NCI-H748 (cell line): ENCODE results near the gene TAF6.

Experiments
- DNase-seq: peaks from one replicate; lab custom pipeline; 2025; ENCODE audit not compliant: unreplicated experiment; lab: John Stamatoyannopoulos, UW

TAF6 gene

DNA sequence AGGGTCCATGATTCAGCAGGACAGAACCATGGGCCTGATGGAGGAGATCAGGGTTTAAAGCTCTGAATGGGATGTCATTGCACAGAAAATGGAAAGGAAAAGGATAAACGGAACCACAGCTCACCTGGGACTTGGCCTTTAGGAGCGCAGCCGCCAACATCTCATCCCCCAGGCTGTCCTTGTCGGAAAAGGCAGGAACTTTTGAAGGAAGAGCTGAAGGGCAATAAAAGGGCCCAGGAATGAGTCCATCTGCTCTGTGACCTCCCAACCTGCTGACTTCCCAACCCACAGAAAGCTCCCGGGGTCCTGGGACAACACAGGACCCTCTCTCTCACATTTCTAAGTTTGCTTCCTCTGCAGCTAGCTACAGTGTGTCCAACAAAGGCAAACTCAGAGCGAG is 43.7 kb downstream of the TAF6 start:
- no peak for DNase-seq

DNA sequence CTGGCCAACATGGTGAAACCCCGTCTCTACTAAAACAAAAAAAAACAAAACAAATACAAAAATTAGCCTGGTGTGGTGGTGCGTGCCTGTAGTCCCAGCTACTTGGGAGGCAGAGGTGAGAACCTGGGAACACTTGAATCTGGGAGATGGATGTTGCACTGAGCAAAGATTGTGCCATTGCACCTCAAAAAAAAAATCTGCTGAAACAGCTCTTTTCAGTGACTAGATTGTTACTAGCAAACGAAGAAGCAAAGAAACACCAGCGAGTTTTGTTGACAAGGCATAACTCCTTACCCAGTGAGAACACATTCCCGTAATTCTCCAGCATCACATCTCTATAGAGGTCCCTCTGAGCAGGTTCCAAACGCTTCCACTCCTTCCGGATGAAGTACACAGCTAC is 44.3 kb downstream of the TAF6 start:
- DNase-seq: no peak

DNA sequence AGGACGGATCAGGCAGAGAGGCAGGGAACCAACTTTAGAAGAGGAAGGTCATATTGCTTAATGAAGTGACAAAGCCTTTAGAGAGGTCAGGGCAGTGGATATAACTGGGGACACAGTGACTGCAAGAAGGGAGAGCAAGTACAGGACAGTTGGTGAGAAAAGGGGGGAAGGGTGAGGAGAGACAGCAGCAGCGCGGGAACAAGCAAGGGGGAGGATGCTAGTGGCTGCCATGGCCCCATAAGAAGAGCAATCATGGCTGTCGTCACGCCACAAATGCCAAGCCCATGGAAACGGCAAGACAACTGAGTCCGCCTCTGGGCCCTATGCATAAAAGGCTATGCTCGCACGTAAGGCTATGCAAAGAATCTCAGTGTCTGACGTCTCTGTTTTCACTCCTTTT is 46.7 kb downstream of the TAF6 start:
- no peak for DNase-seq

DNA sequence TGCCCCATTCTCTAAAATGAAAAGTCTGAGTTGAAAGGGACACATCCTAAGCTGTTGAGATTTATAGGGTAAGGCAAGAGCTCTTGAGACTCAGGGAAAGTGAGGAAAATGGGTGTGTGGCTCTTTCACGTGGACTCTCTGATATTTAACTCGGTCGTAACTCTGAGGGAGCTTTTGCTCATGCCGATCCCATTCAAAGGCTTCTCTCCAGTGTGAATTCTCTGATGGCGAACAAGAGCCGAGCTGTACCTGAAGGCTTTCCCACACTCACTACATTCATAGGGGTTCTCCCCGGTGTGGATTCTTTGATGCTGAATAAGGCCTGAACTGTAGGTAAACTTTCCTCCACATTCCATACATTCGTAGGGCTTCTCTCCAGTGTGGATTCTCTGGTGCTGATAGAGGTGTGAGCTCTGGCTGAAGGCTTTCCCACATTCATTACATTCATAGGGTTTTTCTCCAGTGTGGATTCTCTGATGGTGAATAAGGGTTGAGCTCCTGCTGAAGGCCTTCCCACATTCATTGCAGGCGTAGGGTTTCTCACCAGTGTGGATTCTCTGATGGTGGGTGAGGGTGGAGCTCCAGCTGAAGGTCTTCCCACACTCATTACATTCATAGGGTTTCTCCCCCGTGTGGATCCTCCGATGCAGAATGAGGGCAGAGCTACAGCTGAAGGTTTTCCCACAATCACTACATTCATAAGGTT is 48.0 kb downstream of the TAF6 start:
- no peak for DNase-seq

DNA sequence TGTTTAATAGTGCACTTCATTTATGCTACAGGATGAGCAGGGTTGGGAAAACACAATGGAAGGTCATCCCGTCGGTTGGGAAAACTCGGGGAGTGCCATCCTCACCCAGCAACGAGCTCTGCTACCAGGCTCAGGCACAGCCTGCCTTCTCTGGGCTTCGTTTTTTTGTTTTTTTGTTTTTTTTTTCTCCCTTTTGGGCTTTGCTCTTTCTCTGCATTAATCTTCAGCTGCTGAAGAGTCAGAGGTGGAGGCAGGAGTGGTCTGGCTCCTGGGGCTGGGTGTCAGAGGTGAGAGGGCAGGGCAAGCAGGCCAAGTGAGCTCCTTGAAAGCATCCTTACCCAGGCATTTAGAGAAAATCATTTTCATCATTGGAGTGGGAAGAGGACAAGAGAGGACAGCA is 49.2 kb downstream of the TAF6 start:
- no peak for DNase-seq

DNA sequence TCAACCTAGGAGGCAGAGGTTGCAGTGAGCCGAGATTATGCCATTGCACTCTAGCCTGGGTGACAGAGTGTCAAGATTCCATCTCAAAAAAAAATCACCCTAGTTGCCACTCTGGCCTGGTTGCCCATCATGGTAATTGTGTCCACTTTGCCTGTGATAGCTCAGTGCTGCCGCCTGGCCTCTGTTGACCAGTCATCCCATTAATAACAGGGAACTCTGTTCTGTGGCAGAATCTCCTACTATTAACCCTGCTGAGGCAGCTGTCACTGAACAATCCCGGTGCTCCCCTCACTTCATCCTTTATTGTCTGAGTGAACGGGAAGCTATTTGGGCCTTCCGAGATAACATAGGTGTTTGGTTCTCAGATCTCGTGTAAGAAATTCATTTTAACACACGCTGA is 52.2 kb downstream of the TAF6 start:
- no peak for DNase-seq

DNA sequence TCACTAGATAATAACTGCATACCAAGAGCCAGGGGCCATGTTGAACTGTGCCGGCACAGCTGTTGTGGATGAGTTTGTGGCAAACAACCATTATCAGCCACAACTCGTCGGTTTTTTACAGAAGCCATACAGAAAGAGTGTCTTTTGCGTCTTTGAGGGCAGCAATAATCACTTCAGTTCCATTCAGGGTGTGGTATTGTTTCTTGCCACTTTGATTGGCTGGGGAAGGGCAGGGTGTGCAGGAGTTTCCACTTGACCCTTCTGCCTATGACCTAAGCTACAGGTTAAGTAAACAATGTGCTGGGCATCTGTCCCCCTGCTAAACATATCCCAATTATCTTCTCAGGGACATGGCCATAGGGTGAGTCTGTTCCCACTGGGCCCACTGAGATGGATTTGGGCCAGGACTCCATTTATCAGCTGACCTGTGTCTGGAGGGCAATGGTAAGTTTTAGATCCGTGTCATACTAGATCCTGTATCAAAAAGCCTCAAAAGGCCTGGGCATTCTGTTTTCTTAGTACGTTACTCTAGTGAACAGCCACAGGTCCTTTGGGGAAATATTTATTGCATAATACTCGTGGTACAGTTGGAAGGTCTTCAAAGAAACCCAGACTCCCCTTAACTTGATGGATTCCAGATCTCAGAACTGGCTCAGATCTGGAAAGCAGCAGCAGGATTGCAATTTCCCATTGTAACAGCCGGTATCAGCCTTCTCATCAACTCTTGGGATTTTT is 53.5 kb downstream of the TAF6 start:
- DNase-seq: no peak

DNA sequence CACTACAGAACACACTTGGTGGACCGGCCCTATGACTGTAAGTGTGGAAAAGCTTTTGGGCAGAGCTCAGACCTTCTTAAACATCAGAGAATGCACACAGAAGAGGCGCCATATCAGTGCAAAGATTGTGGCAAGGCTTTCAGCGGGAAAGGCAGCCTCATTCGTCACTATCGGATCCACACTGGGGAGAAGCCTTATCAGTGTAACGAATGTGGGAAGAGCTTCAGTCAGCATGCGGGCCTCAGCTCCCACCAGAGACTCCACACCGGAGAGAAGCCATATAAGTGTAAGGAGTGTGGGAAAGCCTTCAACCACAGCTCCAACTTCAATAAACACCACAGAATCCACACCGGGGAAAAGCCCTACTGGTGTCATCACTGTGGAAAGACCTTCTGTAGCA is 55.0 kb downstream of the TAF6 start:
- DNase-seq: no peak

DNA sequence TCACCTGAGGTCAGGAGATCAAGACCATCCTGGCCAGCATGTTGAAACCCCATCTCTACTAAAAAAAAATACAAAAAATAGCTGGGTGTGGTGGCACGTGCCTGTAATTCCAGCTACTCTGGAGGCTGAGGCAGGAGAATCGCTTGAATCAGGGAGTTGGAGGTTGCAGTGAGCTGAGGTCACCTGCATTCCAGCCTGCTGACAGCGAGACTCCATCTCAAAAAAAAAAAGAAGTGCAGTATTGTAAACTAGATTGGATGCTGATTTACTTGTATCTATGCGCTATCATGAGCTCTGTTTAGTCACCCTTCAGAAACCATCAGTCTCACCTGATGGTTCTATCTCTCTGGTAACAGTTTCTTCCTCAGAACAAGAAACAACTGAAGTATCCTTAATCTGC is 55.8 kb downstream of the TAF6 start:
- no peak for DNase-seq

DNA sequence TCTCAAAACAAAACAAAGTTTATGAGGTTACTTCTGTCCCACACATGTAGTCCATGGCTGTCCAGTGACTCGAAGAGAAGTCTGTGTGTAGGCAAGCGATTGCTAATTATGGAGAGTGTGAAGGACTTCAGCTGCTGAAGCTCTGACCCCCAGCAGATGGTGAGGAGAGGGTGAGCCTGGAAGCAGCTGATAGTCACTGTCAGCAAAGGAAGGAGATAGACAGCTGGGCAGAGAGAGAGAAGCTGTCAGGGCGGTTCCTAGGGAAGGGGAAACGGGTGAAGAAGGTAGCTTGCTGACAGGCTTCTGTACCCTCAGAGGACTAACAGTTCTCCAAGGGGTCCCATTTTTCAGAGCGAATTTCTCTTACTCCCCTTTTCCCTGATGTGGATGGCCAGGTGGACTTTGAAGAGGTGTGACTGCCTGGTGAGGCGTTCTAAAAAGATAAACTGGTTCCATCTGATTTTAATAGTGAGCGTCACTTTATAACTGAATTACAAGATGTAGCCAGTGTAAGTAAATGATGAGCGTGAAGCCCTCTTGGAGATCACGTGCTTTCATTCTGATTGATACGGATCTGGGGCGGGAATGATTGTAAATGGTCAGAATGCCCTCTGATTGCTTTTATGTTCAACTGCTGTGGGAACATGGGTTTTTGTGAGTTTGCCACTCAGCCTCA is 57.5 kb downstream of the TAF6 start:
- DNase-seq: no peak

DNA sequence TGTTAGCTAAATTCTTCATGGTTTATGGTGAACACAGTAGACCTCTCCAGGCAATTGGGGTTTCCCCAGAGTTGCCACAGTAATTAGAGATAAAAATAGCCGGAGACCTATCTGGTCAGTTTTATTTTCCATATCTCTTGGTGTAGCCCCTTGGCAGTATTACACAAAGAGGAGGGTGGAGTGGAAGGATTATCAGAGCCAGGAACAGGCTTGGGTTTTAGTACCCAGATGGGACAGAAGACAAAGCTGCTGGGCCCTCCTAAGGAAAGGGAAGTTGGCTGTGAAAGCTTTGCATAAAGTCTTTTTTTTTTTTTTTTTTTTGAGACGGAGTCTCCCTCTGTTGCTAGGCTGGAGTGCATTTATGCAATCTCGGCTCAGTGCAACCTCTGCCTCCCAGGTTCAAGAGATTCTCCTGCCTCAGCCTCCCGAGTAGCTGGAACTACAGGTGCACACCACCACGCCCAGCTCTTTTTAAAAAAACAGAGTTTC is 59.9 kb downstream of the TAF6 start:
- no peak for DNase-seq
